ENCODE data around the gene GET3. TPM values are rescaled to one million over a fixed set of nuclear protein-coding genes. Genes with fewer than 3 reads are reported as not detected.
A peak's percentile ranks its signal among the peaks of the same experiment; 100 is the strongest.

The GET3 gene
- polyA plus RNA-seq, 3 donors: 97.5 to 122 (median 108) TPM

DNA sequence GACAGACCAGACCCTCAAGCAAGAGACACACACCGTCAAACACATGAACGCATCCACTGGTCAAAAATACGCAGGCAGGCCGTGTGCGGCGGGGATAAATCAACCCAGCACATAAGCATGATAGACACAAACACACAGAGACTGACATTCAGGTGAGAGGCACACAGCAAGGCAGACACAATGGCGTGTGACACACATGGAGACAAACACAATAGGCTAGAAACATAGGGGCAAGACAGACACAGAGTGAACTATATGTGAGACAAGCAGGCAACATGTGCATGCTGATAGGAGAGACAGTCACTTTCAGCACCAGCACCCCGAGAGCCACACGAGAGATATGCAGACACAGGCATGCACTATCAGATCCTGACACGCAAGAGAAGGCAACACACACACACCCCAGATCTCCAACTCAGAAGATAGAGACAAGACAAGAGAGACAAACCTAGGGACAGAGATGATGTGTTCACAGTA, 47.1 kb downstream of the GET3 start:
- Histone ChIP-seq H3K4me3 (replicated peaks in 1 of 3; ENCODE audit: low read depth in 2 of 3, low read length in 3 of 3) (peak overlapping the region; percentile 29 to 100 (median 31)), H3K9me3 (replicated peaks in 1 of 2; ENCODE audit: control insufficient read depth in 1 of 2, insufficient read depth in 1 of 2, low read length in 2 of 2) (no peaks in the 10 kb centered on the region), H2AFZ (ENCODE audit: insufficient read depth, low read depth, low read length, poor library complexity, severe bottlenecking) (no peak overlapping the region), H3K27ac (ENCODE audit: low read depth in 1 of 2, low read length in 2 of 2) (peak overlapping the region; percentile 95 to 100), H3K79me2 (ENCODE audit: insufficient read depth, low read length) (peaks cover 34% of the 10 kb centered on the region), H3K4me2 (replicated peaks; ENCODE audit: extremely low read depth, low read length, poor library complexity, severe bottlenecking) (peak overlapping the region; percentile 76), H3K36me3 (replicated peaks in 1 of 2; ENCODE audit: control insufficient read depth in 1 of 2, insufficient read depth in 2 of 2, low read length in 2 of 2) (no peaks in the 10 kb centered on the region), H4K20me1 (ENCODE audit: insufficient read depth, low read length) (no peaks in the 10 kb centered on the region), H3K27me3 (ENCODE audit: control insufficient read depth in 2 of 2, insufficient read depth in 2 of 2, low read length in 2 of 2) (no peaks in the 10 kb centered on the region), H3K4me1 (ENCODE audit: control insufficient read depth in 1 of 2, insufficient read depth in 2 of 2, low read length in 2 of 2) (peaks cover 85 to 88% of the 10 kb centered on the region in 2 donors), H3K9ac (ENCODE audit: insufficient read depth, low read length, poor library complexity, severe bottlenecking) (peak overlapping the region; percentile 94)
- Mint-ChIP-seq H3K9me3 (no peaks in the 10 kb centered on the region), H3K27ac (no peak overlapping the region), H3K36me3 (peaks cover 0 to 2% of the 10 kb centered on the region in 2 donors), H3K27me3 (ENCODE audit: low read depth in 3 of 3) (peaks cover 0 to 5% (median 4%) of the 10 kb centered on the region in 3 donors), H3K4me3 (no peak overlapping the region), H3K4me1 (peaks cover 41% of the 10 kb centered on the region)
- no peak for DNase-seq
- 79% methylated on average over 9 of the region's 10 CpGs for WGBS (ENCODE audit: insufficient coverage)
- TF ChIP-seq, protein P1, sequence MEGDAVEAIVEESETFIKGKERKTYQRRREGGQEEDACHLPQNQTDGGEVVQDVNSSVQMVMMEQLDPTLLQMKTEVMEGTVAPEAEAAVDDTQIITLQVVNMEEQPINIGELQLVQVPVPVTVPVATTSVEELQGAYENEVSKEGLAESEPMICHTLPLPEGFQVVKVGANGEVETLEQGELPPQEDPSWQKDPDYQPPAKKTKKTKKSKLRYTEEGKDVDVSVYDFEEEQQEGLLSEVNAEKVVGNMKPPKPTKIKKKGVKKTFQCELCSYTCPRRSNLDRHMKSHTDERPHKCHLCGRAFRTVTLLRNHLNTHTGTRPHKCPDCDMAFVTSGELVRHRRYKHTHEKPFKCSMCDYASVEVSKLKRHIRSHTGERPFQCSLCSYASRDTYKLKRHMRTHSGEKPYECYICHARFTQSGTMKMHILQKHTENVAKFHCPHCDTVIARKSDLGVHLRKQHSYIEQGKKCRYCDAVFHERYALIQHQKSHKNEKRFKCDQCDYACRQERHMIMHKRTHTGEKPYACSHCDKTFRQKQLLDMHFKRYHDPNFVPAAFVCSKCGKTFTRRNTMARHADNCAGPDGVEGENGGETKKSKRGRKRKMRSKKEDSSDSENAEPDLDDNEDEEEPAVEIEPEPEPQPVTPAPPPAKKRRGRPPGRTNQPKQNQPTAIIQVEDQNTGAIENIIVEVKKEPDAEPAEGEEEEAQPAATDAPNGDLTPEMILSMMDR (IDR thresholded peaks at IDR 0.05): no peak
- intact Hi-C loops (cut with micrococcal nuclease): loop anchor here (10.0 kb wide), 1 partner anchor 1060 kb away; no protein-coding TSS in a partner anchor

- Histone ChIP-seq H3K4me2 (replicated peaks; ENCODE audit: extremely low read depth, low read length, poor library complexity, severe bottlenecking) (peak overlapping the region; percentile 76), H4K20me1 (ENCODE audit: insufficient read depth, low read length) (no peaks in the 10 kb centered on the region), H3K27ac (ENCODE audit: low read depth in 1 of 2, low read length in 2 of 2) (peak overlapping the region; percentile 95 to 100), H2AFZ (ENCODE audit: insufficient read depth, low read depth, low read length, poor library complexity, severe bottlenecking) (no peak overlapping the region), H3K36me3 (replicated peaks in 1 of 2; ENCODE audit: control insufficient read depth in 1 of 2, insufficient read depth in 2 of 2, low read length in 2 of 2) (no peaks in the 10 kb centered on the region), H3K4me3 (replicated peaks in 1 of 3; ENCODE audit: low read depth in 2 of 3, low read length in 3 of 3) (peak overlapping the region; percentile 29 to 100 (median 31)), H3K27me3 (ENCODE audit: control insufficient read depth in 2 of 2, insufficient read depth in 2 of 2, low read length in 2 of 2) (no peaks in the 10 kb centered on the region), H3K9me3 (replicated peaks in 1 of 2; ENCODE audit: control insufficient read depth in 1 of 2, insufficient read depth in 1 of 2, low read length in 2 of 2) (no peaks in the 10 kb centered on the region), H3K9ac (ENCODE audit: insufficient read depth, low read length, poor library complexity, severe bottlenecking) (peak overlapping the region; percentile 94), H3K79me2 (ENCODE audit: insufficient read depth, low read length) (peaks cover 34% of the 10 kb centered on the region), H3K4me1 (ENCODE audit: control insufficient read depth in 1 of 2, insufficient read depth in 2 of 2, low read length in 2 of 2) (peaks cover 80 to 83% of the 10 kb centered on the region in 2 donors)
- Mint-ChIP-seq H3K27ac (no peak overlapping the region), H3K4me3 (no peak overlapping the region), H3K36me3 (peaks cover 0 to 2% of the 10 kb centered on the region in 2 donors), H3K9me3 (no peaks in the 10 kb centered on the region), H3K4me1 (peaks cover 36% of the 10 kb centered on the region), H3K27me3 (ENCODE audit: low read depth in 3 of 3) (peaks cover 0 to 5% (median 1%) of the 10 kb centered on the region in 3 donors)
- peak; percentile 46 to 62 (median 57) for DNase-seq
- intact Hi-C loops (cut with micrococcal nuclease): loop anchor here (10.0 kb wide), 1 partner anchor 1060 kb away; no protein-coding TSS in a partner anchor
- TF ChIP-seq, protein P1 (IDR thresholded peaks at IDR 0.05): no peak
- WGBS (ENCODE audit: insufficient coverage): 30% methylated on average over 5 of the region's 5 CpGs
Observed at GRCh38 chr19:12784871-12785430, 47.7 kb downstream of the GET3 start.
